HUES6 (cell line): ENCODE data around the gene TMEM243.
A peak's percentile ranks its signal among the peaks of the same experiment; 100 is the strongest.
"Not testable (repeated sequence)": the region's sequence is repeated elsewhere in the genome, so short reads cannot be mapped to it uniquely, and the experiment has no call there.

ENCODE experiments used
- H3K27ac ChIP-seq: 2 replicates; pipeline ENCODE4 v1.7.0; 2013; ENCODE audit warnings: low read depth, mild to moderate bottlenecking, low read length, inconsistent platforms
- H3K27me3 ChIP-seq: 2 replicates; pipeline ENCODE4 v1.6.1; 2013; ENCODE audit warnings: low read length; ENCODE audit not compliant: control insufficient read depth, insufficient read depth
- H3K36me3 ChIP-seq: 2 replicates; pipeline ENCODE4 v1.6.1; 2013; ENCODE audit warnings: low read length; ENCODE audit not compliant: control insufficient read depth, insufficient read depth
- H3K4me1 ChIP-seq: 2 replicates; pipeline ENCODE4 v1.6.1; 2013; ENCODE audit warnings: low read length; ENCODE audit not compliant: control insufficient read depth, insufficient read depth
- H3K4me3 ChIP-seq: 2 replicates; pipeline ENCODE4 v1.5.1; 2013; ENCODE audit warnings: low read depth, low read length
- H3K9ac ChIP-seq: one replicate; pipeline ENCODE4 v1.6.1; 2013; ENCODE audit warnings: mild to moderate bottlenecking, low read length
- H3K9me3 ChIP-seq: 2 replicates; pipeline ENCODE4 v1.6.1; 2013; ENCODE audit warnings: low read depth, low read length; ENCODE audit not compliant: control insufficient read depth, insufficient read depth

Gene TMEM243, protein sequence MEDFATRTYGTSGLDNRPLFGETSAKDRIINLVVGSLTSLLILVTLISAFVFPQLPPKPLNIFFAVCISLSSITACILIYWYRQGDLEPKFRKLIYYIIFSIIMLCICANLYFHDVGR

GRCh38 chr7:87219545-87220025, at the start of gene TMEM243:
Gene TMEM243, minus strand, starts transcription at chr7:87219732. Its CDS starts 229 bp downstream, at chr7:87219503.
- Histone ChIP-seq H3K9me3 (no peaks in the 10 kb centered on the region), H3K4me3 (peak within 1 kb of the TSS; percentile 98), H3K27me3 (peaks cover 41% of the 10 kb centered on the region), H3K36me3 (peaks cover 8% of the 10 kb centered on the region), H3K27ac (peak within 1 kb of the TSS; percentile 75), H3K9ac (peak within 1 kb of the TSS; percentile 93), H3K4me1 (peaks cover 5% of the 10 kb centered on the region; the same call in 1 of the 2 replicates)

DNA sequence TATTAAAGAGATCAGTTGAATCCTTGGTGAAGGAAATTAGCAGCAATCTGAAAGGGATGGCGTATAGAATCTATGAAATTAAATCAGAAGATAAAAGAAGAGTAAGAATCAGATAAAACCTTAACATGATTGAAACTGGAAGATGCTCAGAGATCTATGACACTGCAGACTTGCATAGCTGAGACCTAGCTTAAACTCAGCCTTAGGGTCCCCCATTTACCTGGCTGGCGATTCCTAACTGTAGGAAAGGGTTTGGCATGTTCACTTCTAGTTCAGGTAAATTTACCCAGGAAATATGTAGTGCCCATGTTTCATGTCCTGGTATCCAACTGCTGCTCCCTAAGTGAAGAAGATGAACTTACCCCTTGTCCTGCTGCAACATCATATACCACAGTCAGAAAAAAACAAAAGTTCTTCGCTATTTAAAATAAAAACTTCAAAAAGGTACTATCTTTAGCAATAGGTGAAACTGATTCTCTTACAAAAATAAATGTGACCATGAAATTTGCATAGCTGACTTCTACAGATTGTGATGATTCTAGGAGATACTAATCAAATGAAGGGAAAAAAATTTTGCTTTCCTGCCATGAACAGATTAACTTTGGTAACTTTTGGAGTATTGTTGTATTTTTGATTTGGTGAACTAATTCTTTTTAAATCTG, 47.8 kb upstream of the TMEM243 start:
- Histone ChIP-seq H3K27me3 (no peaks in the 10 kb centered on the region), H3K27ac (no peak overlapping the region), H3K4me1 (no peaks in the 10 kb centered on the region), H3K9ac (no peak overlapping the region), H3K4me3 (no peak overlapping the region), H3K9me3 (no peaks in the 10 kb centered on the region), H3K36me3 (no peaks in the 10 kb centered on the region)

DNA sequence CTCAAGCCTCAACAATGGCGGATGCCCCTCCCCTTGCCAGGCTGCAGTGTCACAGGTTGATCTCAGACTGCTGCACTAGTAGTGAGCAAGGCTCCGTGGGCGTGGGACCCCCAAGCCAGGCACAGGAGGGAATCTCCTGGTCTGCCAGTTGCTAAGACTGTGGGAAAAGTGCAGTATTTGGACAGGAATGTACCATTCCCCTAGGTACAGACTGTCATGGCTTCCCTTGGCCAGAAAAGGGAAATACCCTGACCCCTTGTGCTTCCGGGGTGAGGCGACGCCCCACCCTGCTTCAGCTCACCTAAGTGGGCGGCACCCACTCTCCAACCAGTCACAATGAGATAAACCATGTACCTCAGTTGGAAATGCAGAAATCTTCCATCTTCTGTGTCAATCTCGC, 44.0 kb upstream of the TMEM243 start:
- Histone ChIP-seq H3K4me3 (no peak overlapping the region), H3K27ac (no peak overlapping the region), H3K36me3 (no peaks in the 10 kb centered on the region), H3K9ac (no peak overlapping the region), H3K4me1 (no peaks in the 10 kb centered on the region), H3K9me3 (no peaks in the 10 kb centered on the region), H3K27me3 (no peaks in the 10 kb centered on the region)

DNA sequence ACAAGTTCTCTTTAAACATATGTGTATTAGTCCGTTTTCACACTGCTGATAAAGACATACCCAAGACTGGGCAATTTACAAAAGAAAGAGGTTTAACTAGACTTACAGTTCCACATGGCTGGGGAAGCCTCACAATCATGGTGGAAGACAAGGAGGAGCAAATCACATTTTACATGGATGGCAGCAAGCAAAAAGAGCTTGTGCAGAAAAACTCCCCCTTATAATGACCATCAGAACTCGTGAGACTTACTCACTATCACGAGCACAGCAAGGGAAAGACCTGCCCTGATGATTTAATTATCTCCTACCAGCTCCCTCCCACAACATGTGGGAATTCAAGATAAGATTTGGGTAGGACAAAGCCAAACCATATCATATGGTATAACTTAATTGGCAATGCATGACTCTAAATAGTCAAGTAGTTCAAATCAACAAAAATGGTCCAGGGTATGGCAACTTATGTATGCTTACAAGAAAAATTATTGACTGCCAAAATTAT, 34.1 kb upstream of the TMEM243 start:
- Histone ChIP-seq H3K36me3 (no peaks in the 10 kb centered on the region), H3K9me3 (peaks cover 3% of the 10 kb centered on the region; the same call in 1 of the 2 replicates), H3K27ac (no peak overlapping the region), H3K4me3 (no peak overlapping the region), H3K9ac (no peak overlapping the region), H3K4me1 (no peaks in the 10 kb centered on the region), H3K27me3 (no peaks in the 10 kb centered on the region)

- H3K27ac ChIP-seq = not testable (repeated sequence)
Observed at GRCh38 chr7:87245671-87246070, 26.1 kb upstream of the TMEM243 start.

GRCh38 chr7:87238464-87239051, 19.0 kb upstream of the TMEM243 start:
- H3K27ac ChIP-seq = not testable (repeated sequence)

More at GRCh38 chr7:87245671-87246070, 26.1 kb upstream of the TMEM243 start:
- not testable (repeated sequence) for H3K4me1 ChIP-seq, H3K36me3 ChIP-seq, H3K27me3 ChIP-seq, H3K9ac ChIP-seq, H3K4me3 ChIP-seq
- H3K9me3 ChIP-seq = peaks cover 13% of the 10 kb centered on the region; the same call in 1 of the 2 replicates

DNA sequence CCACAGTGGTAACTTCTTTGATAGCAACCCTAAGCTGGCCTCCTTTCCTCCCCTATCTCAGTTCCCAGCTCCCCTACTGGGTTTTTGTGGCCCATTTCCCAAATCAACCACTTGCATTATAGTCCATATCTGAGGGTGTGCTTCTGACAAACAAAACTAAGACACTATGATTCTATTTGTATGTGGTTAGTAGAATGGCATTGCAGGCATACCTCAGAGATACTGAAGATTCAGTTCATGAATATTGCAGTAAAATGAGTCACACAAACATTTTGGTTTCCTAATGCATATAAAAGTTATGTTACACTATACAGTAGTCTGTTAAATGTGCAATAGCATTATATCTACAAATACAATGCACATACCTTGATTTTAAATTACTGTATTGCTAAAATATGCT, 15.4 kb upstream of the TMEM243 start:
- no peak overlapping the region for H3K4me3 ChIP-seq
- H3K4me1 ChIP-seq = no peaks in the 10 kb centered on the region
- H3K9ac ChIP-seq = no peak overlapping the region
- no peaks in the 10 kb centered on the region; the same call in 1 of the 2 replicates for H3K9me3 ChIP-seq
- H3K27ac ChIP-seq = no peak overlapping the region
- no peaks in the 10 kb centered on the region for H3K27me3 ChIP-seq
- no peaks in the 10 kb centered on the region for H3K36me3 ChIP-seq

More at GRCh38 chr7:87238464-87239051, 19.0 kb upstream of the TMEM243 start:
- H3K9ac ChIP-seq, H3K4me1 ChIP-seq, H3K36me3 ChIP-seq, H3K9me3 ChIP-seq, H3K4me3 ChIP-seq, H3K27me3 ChIP-seq: not testable (repeated sequence)

DNA sequence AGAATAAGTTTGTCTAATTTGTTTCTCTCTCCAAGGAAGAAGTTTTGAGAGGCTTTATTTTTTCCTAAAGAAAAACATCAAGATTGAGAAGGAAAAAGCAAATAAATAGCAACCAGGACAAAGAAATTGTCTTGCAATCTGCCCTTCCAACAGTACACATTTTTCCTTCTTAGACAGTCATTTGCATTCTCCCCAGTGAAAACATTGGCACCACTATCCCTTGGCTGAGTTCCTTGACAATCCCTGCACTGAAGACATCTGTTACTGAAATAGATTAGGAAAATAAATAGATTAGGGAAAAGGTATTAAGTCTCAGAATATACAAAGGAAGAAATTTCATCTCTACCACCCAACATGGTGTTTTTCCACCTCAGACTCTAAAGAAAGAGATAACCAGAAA, 12.2 kb upstream of the TMEM243 start:
- Histone ChIP-seq H3K27me3 (peaks cover 5% of the 10 kb centered on the region; the same call in 1 of the 2 replicates), H3K9me3 (no peaks in the 10 kb centered on the region; the same call in 1 of the 2 replicates), H3K9ac (no peak overlapping the region), H3K36me3 (no peaks in the 10 kb centered on the region), H3K4me1 (no peaks in the 10 kb centered on the region), H3K27ac (no peak overlapping the region), H3K4me3 (no peak overlapping the region)

GRCh38 chr7:87231258-87231657, 11.7 kb upstream of the TMEM243 start:
- Histone ChIP-seq H3K9me3 (no peaks in the 10 kb centered on the region; the same call in 1 of the 2 replicates), H3K4me1 (no peaks in the 10 kb centered on the region), H3K36me3 (no peaks in the 10 kb centered on the region), H3K27me3 (peaks cover 10% of the 10 kb centered on the region; the same call in 1 of the 2 replicates), H3K9ac (no peak overlapping the region), H3K4me3 (no peak overlapping the region), H3K27ac (no peak overlapping the region)

DNA sequence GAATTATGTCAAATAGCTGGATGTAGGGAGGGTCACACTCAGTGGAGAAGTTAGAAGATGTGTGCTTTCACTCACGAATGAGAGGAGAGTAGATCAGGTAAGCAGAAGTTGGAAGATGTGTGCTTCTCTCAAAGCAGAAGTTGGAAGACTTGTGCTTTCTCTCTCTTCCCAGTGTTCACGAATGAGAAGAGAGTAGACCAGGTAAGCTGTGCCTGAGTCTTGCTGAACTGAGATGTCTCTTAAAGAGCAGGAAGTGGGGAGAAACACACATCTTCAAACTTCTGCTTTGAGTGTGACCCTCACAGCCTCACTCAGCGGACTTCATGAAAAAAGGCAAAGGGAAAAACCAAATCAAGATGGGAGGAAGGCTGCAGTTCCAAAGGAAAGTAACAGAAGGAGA, 7.0 kb upstream of the TMEM243 start:
- no peaks in the 10 kb centered on the region; the same call in 1 of the 2 replicates for H3K9me3 ChIP-seq
- H3K36me3 ChIP-seq = no peaks in the 10 kb centered on the region
- no peak overlapping the region for H3K4me3 ChIP-seq
- no peak overlapping the region for H3K27ac ChIP-seq
- H3K9ac ChIP-seq = no peak overlapping the region
- H3K4me1 ChIP-seq = no peaks in the 10 kb centered on the region
- H3K27me3 ChIP-seq = peaks cover 49% of the 10 kb centered on the region

DNA sequence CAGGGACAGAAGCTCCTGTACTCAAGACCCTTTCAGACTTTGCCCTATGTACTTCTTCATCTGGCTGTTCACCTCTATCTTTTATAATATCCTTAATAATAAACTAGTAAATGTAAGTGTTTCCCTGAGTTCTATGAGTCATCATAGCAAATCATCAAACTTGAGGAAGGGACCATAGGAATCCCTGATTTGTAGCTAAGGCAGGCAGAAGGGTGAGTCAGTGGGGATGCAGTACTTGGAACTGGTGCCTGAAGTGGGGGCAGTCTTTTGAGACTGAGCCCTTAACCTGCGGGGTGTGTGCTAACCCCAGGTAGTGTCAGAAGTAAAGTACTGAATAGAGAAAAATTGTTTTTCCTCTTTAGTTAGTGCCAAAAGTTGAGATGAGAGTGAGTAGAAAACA, 6.2 kb upstream of the TMEM243 start:
- Histone ChIP-seq H3K9me3 (no peaks in the 10 kb centered on the region; the same call in 1 of the 2 replicates), H3K9ac (no peak overlapping the region), H3K36me3 (no peaks in the 10 kb centered on the region), H3K4me1 (peaks cover 4% of the 10 kb centered on the region; the same call in 1 of the 2 replicates), H3K27ac (no peak overlapping the region), H3K4me3 (no peak overlapping the region), H3K27me3 (peaks cover 57% of the 10 kb centered on the region)
